Stimulated activated CD4-positive, alpha-beta T cell treated with anti-CD3 and anti-CD28 coated beads, Interleukin-15, amount 100 ng/mL, for 24 hours (primary cell): ENCODE measurements around the gene WSB2.

ENCODE experiments used
- DNase-seq: peaks from one replicate; pipeline ENCODE4 v3.0.0-alpha.2; 2020

WSB2 gene

GRCh38 chr12:118061873-118062843 lies 1.2 kb upstream of the WSB2 start:
- peak; percentile 34 for DNase-seq

GRCh38 chr12:118060301-118061010 lies 523 bp downstream of the WSB2 start:
- peak; percentile 44 for DNase-seq

GRCh38 chr12:118059341-118060191 lies 1.4 kb downstream of the WSB2 start:
- DNase-seq, result no peak

GRCh38 chr12:118058881-118059280 lies 2.1 kb downstream of the WSB2 start:
- no peak for DNase-seq

- DNase-seq, result no peak
These were observed 2.8 kb downstream of the WSB2 start for GRCh38 chr12:118058227-118058626.

GRCh38 chr12:118055865-118056773 lies 4.9 kb downstream of the WSB2 start:
- DNase-seq, result no peak

GRCh38 chr12:118055144-118055557 lies 5.8 kb downstream of the WSB2 start:
- DNase-seq, result peak; percentile 83

GRCh38 chr12:118053071-118053985 lies 7.7 kb downstream of the WSB2 start:
- DNase-seq, result no peak

GRCh38 chr12:118052324-118053070 lies 8.5 kb downstream of the WSB2 start:
- peak; percentile 67 for DNase-seq

- DNase-seq, result peak; percentile 30
These were observed 9.7 kb downstream of the WSB2 start for GRCh38 chr12:118050972-118051910.

GRCh38 chr12:118046430-118046829 lies 14.5 kb downstream of the WSB2 start:
- no peak for DNase-seq

- no peak for DNase-seq
These were observed 16.4 kb downstream of the WSB2 start for GRCh38 chr12:118044577-118044976.

- peak; percentile 41 for DNase-seq
These were observed 16.9 kb downstream of the WSB2 start for GRCh38 chr12:118044075-118044474.

- no peak for DNase-seq
These were observed 18.9 kb downstream of the WSB2 start for GRCh38 chr12:118042091-118042490.

GRCh38 chr12:118038137-118038536 lies 22.8 kb downstream of the WSB2 start:
- no peak for DNase-seq

GRCh38 chr12:118036672-118037411 lies 24.1 kb downstream of the WSB2 start:
- DNase-seq, result no peak

- DNase-seq, result peak; percentile 46
These were observed 25.6 kb downstream of the WSB2 start for GRCh38 chr12:118035190-118036041.
